NCI-H526 (cell line): ENCODE data around the gene NFE2.

ENCODE experiments used
- DNase-seq, 2 experiments: peaks; one replicate each; lab custom pipeline; 2025; lab: John Stamatoyannopoulos, UW

Gene NFE2

DNA sequence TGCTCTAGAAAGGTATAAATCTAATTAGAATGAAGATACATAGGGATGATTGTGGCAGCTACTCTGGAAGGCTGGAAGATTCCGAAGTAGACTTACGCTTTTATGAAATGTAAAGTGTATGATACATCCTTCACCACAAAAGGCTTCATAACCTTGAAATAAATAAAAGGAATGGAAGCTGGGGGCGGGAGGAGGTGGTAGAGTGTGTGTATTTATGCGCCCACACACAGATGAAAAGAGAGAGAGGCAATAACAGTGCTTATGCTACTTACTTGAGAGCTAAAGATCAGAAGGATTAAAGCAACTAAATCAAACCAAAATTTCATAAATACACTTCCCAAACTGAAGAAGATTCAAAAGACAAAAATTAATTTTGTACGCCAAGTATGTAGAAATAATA lies 51.3 kb downstream of the NFE2 start:
- no peak for DNase-seq

DNA sequence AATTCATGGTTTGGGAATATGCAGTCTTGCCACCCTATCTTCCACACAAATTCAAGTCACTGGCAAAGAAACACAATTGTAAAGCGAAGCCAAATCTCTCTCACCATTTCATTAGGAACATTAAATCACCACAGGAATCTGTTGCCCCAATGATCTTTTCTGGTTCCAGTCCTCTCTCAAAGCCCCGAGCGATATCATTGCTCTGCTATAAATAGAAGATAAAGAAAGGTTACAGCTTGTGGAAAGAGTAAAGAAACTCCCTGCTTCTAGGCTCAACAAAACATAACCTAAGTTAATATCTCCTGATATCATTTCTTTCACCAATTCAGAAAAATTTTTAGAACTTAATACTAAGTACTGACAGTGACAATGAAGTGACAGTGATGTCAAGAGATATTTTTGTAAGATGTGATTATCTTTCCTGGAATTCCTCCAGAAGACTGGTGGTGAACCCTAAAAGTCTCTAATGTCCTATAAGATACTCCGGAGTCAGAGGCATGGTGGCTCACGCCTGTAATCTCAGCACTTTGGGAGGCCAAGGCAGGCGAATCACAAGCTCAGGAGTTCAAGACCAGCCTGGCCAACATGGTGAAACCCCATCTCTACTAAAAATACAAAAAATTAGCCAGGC lies 54.7 kb downstream of the NFE2 start:
- DNase-seq: no peak
